Tibial artery (tissue), 4 donors: ENCODE data around the gene NTHL1.

Experiments
- DNase-seq, 2 donors: peaks; one replicate each; pipeline ENCODE4 v3.0.0-alpha.2; 2019
- H3K27ac ChIP-seq, 2 donors: fragments of 200-600 bp; sonication (generic) in 1 of 2; 1 replicate in 1 of 2; 2 replicates in 1 of 2; pipeline ENCODE4 v1.5.1; 2018 to 2019; ENCODE audit warnings: mild to moderate bottlenecking in 1 of 2
- H3K27me3 ChIP-seq, 2 donors: fragments of 200-600 bp; sonication (generic) in 1 of 2; one replicate each; pipeline versions ENCODE4 v1.5.1 to v1.6.0; 2016 to 2019
- H3K36me3 ChIP-seq, 3 donors: fragments of 200-600 bp; sonication (generic) in 2 of 3; one replicate each; pipeline ENCODE4 v1.5.1; 2016 to 2019; ENCODE audit warnings: mild to moderate bottlenecking in 2 of 3
- H3K4me1 ChIP-seq, 4 donors: fragments of 200-600 bp; sonication (generic) in 2 of 4; 1 replicate in 3 of 4; 2 replicates in 1 of 4; pipeline ENCODE4 v1.5.1; 2016 to 2019
- H3K4me3 ChIP-seq, 2 donors: fragments of 200-600 bp; sonication (generic) in 1 of 2; 1 replicate in 1 of 2; 2 replicates in 1 of 2; pipeline ENCODE4 v1.5.1; 2018 to 2019; ENCODE audit warnings: mild to moderate bottlenecking in 2 of 2
- H3K9me3 ChIP-seq, 3 donors: fragments of 200-600 bp; sonication (generic) in 1 of 3; one replicate each; pipeline ENCODE4 v1.5.1; 2016 to 2019
- intact Hi-C: fragments of 100-400 bp; cut with DNase I; formaldehyde crosslinking; loops from one replicate; pipeline ENCODE4 v1.15.0; 2023; ENCODE audit warnings: low total_unique reads
- TF ChIP-seq, protein P1 (sequence below), 2 experiments: fragments of 200-600 bp in 1 of 2; fragments of 450-650 bp in 1 of 2; IDR thresholded peaks; one replicate each; pipeline ENCODE4 v1.5.1; 2017 to 2019; ENCODE audit warnings: antibody characterized with exemption in 2 of 2, mild to moderate bottlenecking in 1 of 2, moderate library complexity in 1 of 2

Gene NTHL1

DNA sequence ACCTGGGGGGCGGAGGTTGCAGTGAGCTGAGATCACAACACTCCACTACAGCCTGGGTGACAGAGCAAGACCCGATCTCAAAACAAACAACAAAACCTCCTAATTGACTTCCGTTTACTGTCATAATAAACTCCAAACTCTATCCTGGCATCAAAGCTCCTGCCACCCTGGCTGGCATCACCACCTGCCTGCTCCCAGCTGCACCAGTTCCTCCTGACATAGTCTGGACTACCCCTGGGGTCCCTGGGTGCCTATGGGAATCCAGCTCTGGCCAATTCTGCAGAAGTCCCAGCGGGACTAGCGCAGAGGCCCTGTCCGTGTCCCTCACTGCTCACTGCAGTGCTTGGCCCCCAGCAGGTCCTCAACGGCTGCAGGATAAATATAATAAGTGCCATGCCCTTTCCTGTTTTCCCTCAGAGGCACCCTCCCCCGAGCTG is 723 bp downstream of the NTHL1 start:
- no peaks in the 10 kb centered on the region for H3K27me3 ChIP-seq
- H3K36me3 ChIP-seq, result peaks cover 11 to 35% (median 20%) of the 10 kb centered on the region in 3 donors
- peak overlapping the region; percentile 85 to 91 for H3K4me3 ChIP-seq
- TF ChIP-seq, protein P1, sequence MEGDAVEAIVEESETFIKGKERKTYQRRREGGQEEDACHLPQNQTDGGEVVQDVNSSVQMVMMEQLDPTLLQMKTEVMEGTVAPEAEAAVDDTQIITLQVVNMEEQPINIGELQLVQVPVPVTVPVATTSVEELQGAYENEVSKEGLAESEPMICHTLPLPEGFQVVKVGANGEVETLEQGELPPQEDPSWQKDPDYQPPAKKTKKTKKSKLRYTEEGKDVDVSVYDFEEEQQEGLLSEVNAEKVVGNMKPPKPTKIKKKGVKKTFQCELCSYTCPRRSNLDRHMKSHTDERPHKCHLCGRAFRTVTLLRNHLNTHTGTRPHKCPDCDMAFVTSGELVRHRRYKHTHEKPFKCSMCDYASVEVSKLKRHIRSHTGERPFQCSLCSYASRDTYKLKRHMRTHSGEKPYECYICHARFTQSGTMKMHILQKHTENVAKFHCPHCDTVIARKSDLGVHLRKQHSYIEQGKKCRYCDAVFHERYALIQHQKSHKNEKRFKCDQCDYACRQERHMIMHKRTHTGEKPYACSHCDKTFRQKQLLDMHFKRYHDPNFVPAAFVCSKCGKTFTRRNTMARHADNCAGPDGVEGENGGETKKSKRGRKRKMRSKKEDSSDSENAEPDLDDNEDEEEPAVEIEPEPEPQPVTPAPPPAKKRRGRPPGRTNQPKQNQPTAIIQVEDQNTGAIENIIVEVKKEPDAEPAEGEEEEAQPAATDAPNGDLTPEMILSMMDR (IDR thresholded peaks at IDR 0.05), result no peak
- peaks cover 5 to 50% (median 39%) of the 10 kb centered on the region in 4 donors for H3K4me1 ChIP-seq
- peak overlapping the region; percentile 69 to 80 for H3K27ac ChIP-seq
- intact Hi-C loops, result no loop called here
- no peak for DNase-seq
- H3K9me3 ChIP-seq, result no peaks in the 10 kb centered on the region

DNA sequence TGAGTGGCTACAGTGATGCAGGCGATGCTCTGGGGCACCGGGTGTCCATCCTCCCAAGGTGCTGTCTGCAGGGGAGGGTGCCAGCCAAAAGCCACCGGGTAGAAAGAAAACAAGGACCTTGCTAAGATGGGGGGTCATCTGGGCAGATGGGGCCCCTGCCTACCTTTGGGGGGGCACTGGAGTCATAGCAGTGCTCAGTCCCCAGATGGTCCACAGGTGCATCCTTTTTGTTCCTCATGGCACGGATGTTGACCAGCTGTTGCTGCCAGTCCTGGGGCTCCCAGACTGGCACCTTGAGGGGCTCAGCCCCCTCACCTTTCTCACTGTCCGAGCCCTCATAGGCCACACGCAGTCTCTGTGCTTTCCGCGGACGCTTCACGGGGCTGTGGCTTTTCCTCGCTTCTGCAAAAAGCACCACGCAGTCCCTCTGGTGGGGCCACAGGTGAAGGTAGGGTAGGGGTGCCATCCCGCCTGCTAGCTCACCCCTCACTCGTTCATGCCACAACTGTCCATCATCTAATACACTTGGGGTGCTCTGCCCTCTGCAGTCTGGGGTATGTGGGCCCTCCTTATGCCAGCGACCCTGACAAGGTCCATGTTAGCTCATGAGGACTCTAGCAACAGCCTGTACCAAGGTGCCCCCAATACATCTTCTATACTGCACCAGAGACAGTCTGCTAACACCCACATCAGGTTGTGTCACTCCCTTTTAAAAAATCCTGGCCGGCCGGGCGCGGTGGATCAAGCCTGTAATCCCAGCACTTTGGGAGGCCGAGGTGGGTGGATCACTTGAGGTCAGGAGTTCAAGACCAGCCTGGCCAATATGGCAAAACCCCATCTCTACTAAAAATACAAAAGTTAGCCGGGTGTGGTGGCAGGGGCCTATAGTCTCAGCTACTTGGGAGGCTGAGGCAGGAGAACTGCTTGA is 1.4 kb downstream of the NTHL1 start:
- Histone ChIP-seq H3K27me3 (no peaks in the 10 kb centered on the region), H3K27ac (peak overlapping the region; percentile 69 to 80), H3K4me1 (peaks cover 5 to 52% (median 39%) of the 10 kb centered on the region in 4 donors), H3K9me3 (no peaks in the 10 kb centered on the region), H3K36me3 (peaks cover 9 to 29% (median 14%) of the 10 kb centered on the region in 3 donors), H3K4me3 (peak overlapping the region; percentile 85 to 91)
- TF ChIP-seq, protein P1 (IDR thresholded peaks at IDR 0.05), result no peak
- DNase-seq, result no peak
- intact Hi-C loops, result no loop called here

DNA sequence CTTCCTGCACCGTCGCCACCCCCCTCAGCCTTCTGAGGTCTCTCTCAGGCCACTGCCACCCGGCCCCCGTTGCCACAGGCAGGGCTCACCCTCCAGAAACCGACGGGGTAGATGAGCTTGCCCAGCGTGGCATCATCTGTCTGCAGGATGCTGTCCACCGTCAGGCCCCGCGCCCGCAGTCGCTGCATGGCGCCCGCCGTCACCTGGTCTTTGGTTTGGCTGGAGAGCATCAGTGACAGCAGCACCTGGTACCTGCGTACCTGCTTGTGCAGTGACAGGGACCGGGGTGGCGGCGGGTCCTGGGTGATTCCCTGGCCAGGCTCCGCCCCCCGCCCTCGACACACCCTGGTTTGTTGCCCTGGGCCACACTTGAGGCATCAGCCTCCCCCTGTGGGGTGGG is 3.1 kb downstream of the NTHL1 start:
- peak overlapping the region; percentile 27 to 40 for H3K27ac ChIP-seq
- TF ChIP-seq, protein P1 (IDR thresholded peaks at IDR 0.05), result no peak

DNA sequence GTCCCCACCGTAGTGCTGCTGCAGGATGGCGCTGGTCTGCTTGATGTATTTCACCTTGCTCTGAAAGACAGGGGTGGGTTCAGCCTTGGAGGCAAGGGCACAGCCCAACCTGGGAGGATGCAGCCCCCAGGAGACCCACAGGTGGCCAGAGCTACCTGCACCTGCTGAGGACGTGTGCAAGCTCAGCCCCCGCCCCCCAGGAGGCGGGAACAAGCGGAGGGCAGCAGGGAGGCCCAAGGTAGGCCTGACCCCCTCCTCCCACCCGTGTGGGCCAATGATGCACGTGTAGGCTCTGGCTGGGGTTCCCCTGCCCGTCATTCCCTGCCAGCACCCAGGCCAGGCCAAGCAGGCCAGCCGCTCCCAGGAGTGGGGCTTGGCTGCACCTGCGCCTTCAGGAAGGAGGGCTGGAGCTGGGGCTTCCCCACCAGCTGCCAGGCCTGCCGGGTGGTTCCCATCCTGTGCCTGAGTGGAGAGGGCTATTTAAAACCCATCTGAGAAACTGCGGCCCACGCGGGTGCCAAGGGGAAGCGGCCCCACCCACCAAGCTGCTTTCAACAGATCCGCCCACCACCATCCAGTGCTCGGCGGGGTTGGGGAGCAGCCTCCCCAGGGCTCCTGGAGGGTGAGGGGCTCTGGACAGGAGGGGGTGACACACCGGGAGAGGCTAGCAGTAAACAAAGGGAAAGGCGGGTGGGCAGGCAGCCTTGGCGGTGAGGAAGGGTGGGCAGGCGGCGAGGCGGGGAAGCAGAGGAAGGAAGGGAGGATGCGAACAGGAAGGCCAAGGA is 3.8 kb downstream of the NTHL1 start:
- H3K36me3 ChIP-seq, result peaks cover 0 to 25% (median 0%) of the 10 kb centered on the region in 3 donors
- intact Hi-C loops, result no loop called here
- H3K9me3 ChIP-seq, result no peaks in the 10 kb centered on the region
- peaks cover 5 to 69% (median 46%) of the 10 kb centered on the region in 4 donors for H3K4me1 ChIP-seq
- TF ChIP-seq, protein P1 (IDR thresholded peaks at IDR 0.05), result no peak
- DNase-seq, result peak in 1 of 2 donors; percentile 55
- H3K27me3 ChIP-seq, result no peaks in the 10 kb centered on the region
- peak overlapping the region; percentile 27 to 40 for H3K27ac ChIP-seq
- no peak overlapping the region for H3K4me3 ChIP-seq

More for the DNA sequence above, 3.1 kb downstream of the NTHL1 start:
- H3K27me3 ChIP-seq, result no peaks in the 10 kb centered on the region
- no peaks in the 10 kb centered on the region for H3K9me3 ChIP-seq
- peaks cover 0 to 21% (median 0%) of the 10 kb centered on the region in 3 donors for H3K36me3 ChIP-seq
- no peak for DNase-seq
- peaks cover 5 to 68% (median 47%) of the 10 kb centered on the region in 4 donors for H3K4me1 ChIP-seq
- H3K4me3 ChIP-seq, result no peak overlapping the region
- intact Hi-C loops, result no loop called here

DNA sequence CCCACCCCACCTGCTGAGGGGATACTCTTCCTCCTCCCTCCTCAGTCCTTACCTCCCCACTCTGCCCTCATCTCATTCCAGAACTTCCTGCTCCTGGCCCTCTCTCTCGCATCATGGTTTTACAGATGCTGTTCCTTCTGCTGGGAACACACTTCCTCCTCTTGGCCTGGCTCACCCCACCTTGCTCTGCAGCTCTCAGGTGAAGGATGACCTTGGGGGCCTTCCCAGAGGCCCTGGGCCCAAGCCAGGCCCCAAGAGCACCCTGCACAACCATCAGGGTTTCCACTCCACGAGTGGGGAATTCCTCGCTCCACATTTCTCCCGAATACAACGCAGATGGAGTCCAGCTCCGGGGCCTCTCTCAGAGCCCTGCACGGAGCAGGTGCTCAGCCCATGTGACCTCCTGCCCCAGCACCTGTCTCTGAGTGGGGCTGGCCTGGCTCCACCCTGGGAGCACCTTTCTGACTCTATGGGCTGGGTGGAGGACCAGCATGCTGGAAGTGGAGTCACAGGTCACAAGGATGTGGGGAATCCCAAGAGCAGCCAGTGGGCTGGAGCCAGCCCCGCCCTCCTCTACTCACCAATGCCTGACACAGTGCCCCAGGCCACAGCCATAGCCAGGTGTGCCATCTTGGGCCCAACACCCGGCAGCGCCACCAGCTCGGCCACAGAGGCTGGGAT is 4.5 kb downstream of the NTHL1 start:
- intact Hi-C loops, result no loop called here
- peaks cover 0 to 25% (median 5%) of the 10 kb centered on the region in 3 donors for H3K36me3 ChIP-seq
- TF ChIP-seq, protein P1 (IDR thresholded peaks at IDR 0.05), result no peak
- peaks cover 5 to 69% (median 45%) of the 10 kb centered on the region in 4 donors for H3K4me1 ChIP-seq
- H3K27ac ChIP-seq, result peak overlapping the region; percentile 27 to 40
- no peak overlapping the region for H3K4me3 ChIP-seq
- no peaks in the 10 kb centered on the region for H3K9me3 ChIP-seq
- H3K27me3 ChIP-seq, result no peaks in the 10 kb centered on the region
- no peak for DNase-seq
